Immature natural killer cell (primary cell): ENCODE data around the gene AGPAT2. TPM values are rescaled to one million over a fixed set of nuclear protein-coding genes. Genes with fewer than 3 reads are reported as not detected.

Experiments
- DNase-seq, 3 donors: peaks; one replicate each; pipeline ENCODE4 v3.0.0; 2022; ENCODE audit warnings: mixed read lengths in 1 of 3
- H3K27ac Mint-ChIP-seq, 6 donors: one replicate each; pipeline ENCODE4 v1.8.0; 2020; ENCODE audit warnings: mixed read lengths in 6 of 6, mild to moderate bottlenecking in 5 of 6, inconsistent platforms in 4 of 6, moderate library complexity in 3 of 6
- H3K27me3 Mint-ChIP-seq, 3 donors: one replicate each; pipeline ENCODE4 v1.8.0; 2020 to 2021; ENCODE audit warnings: low read depth in 3 of 3, mild to moderate bottlenecking in 3 of 3, mixed read lengths in 3 of 3, moderate library complexity in 3 of 3, inconsistent platforms in 1 of 3
- H3K36me3 Mint-ChIP-seq, 3 donors: one replicate each; pipeline ENCODE4 v1.8.0; 2020; ENCODE audit warnings: mixed read lengths in 3 of 3, inconsistent platforms in 2 of 3, mild to moderate bottlenecking in 2 of 3
- H3K4me1 Mint-ChIP-seq, 2 donors: one replicate each; pipeline ENCODE4 v1.8.0; 2020; ENCODE audit warnings: inconsistent platforms in 2 of 2, mild to moderate bottlenecking in 2 of 2, mixed read lengths in 2 of 2, moderate library complexity in 1 of 2
- H3K4me3 Mint-ChIP-seq, 5 donors: one replicate each; pipeline ENCODE4 v1.8.0; 2020; ENCODE audit warnings: mild to moderate bottlenecking in 5 of 5, mixed read lengths in 5 of 5, inconsistent platforms in 3 of 5, moderate library complexity in 3 of 5
- H3K9me3 Mint-ChIP-seq, 6 donors: one replicate each; pipeline ENCODE4 v1.8.0; 2020; ENCODE audit warnings: mild to moderate bottlenecking in 6 of 6, mixed read lengths in 6 of 6, inconsistent platforms in 4 of 6, moderate library complexity in 3 of 6
- polyA plus RNA-seq, 3 donors: library from polyadenylated mRNA; unstranded; fragments of 300-500 nt; fragmentation: Illumina TruSeq; gene quantifications; one replicate each; pipeline ENCODE4 v1.2.3, GENCODE V29; 2021

The AGPAT2 gene
- polyA plus RNA-seq, 3 donors from 2014 or later, result 34.0 to 40.9 (median 35.2) TPM

DNA sequence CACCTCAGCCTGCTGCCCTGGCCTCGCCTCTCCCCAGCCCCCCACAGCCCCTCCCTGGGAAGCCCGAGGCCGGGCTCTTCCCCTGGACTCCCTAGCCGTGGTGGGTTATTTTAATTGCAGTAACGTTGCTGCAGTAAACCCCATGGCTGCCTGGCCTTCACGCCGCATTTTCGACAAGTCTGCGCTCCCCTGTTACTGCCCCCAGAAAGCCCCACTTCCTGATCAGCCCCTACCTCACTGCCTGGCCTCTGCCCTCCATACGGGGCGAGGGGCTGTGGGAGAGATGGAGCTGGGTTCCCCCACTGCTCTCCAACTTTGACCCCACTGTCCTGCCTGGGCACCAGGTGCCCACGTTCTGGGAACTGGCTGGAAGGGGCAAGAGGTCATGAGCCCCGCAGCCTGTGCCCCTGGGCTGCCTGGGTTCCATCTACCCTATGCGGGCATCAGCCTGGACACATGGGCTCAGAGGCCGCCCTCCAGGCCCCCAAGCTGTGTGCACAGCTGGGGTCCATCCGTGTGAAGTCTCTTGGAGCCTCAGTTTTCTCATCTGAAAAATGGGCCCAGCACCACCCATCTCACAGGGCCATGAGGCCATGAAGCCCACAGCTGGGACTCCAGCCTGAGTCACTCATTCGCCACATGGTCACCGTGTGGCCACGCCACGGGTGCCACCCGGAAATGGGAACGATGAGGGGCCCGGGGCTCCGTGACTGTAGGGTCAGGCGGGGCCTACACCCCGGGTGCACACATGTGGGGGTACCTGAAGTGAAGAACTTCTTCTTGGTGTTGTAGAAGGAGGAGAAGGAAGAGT, 13.1 kb downstream of the AGPAT2 start:
- Mint-ChIP-seq H3K27ac (no peak overlapping the region), H3K36me3 (no peaks in the 10 kb centered on the region), H3K27me3 (no peaks in the 10 kb centered on the region), H3K4me1 (no peaks in the 10 kb centered on the region), H3K9me3 (no peaks in the 10 kb centered on the region), H3K4me3 (no peak overlapping the region)
- no peak for DNase-seq

DNA sequence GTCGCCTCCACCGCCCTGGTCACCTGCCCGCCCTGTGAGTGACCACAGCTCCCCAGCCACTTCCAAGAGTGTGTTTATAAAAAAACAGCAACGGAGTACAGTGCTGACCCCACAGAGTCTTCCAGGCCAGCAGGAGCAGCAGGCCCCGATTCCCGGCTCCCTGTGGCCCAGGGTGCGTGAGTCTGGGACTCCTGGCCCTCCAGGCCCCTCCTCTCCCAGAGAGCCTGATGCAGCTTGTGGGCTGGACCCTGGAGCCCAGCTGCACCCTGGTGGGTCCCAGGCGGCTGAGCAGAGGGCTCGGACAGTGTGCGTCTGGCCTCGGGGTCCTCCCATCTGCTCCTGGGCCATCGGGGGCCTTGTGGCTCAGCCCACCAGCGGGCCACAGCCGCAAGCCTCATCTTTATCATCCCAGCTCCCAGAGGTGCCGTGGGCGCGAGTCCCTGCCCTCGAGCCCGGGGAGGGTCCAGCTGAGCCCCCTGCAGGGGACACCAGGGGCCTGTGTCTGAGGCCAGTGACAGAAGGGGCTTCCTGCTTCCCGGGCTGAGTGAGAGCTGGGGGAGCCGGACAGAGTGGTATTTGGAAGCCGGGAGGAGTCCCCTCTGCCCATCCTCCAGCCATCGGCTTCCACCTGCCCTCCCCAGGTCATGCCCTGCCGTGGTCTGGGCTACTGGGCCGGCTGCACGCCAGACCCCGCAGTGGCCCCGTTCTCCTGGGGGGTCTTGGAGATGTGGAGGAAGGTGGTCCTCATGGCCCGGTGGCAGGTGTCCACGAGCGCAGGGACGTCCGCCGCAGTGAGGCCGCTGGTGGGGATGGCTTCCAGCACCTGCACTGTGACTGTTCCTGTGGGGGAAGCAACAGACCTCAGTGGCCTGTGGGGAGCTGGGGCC, 13.9 kb downstream of the AGPAT2 start:
- H3K36me3 Mint-ChIP-seq, result no peaks in the 10 kb centered on the region
- H3K9me3 Mint-ChIP-seq, result no peaks in the 10 kb centered on the region

DNA sequence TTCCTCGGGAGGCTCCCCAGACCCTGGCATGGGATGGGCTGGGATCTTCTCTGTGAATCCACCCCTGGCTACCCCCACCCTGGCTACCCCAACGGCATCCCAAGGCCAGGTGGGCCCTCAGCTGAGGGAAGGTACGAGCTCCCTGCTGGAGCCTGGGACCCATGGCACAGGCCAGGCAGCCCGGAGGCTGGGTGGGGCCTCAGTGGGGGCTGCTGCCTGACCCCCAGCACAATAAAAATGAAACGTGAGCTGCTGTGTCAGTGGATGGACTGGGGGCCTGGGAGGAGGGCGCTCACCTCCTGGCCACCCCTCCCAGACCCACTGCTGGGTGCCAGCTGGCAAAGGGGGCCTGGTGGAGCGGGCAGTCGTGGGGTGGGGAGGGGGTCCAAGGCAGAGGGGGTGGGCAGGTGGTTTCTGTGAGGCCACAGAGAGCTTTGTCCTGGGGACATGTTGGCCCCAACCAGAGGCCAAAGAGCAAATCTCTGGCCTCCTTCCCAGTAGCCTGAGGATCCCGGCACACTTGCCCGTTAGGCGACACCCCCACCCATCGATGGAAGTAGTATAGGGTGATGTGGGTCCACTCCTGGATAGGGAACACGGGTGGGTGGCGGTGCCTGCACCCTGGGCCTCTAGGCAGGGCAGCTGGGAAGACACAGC, 14.7 kb downstream of the AGPAT2 start:
- no peak overlapping the region for H3K27ac Mint-ChIP-seq
- no peaks in the 10 kb centered on the region for H3K36me3 Mint-ChIP-seq
- H3K4me3 Mint-ChIP-seq, result no peak overlapping the region
- H3K4me1 Mint-ChIP-seq, result no peaks in the 10 kb centered on the region
- DNase-seq, result no peak
- no peaks in the 10 kb centered on the region for H3K27me3 Mint-ChIP-seq
- no peaks in the 10 kb centered on the region for H3K9me3 Mint-ChIP-seq

More for the DNA sequence above, 13.9 kb downstream of the AGPAT2 start:
- no peaks in the 10 kb centered on the region for H3K4me1 Mint-ChIP-seq
- H3K4me3 Mint-ChIP-seq, result no peak overlapping the region
- no peak for DNase-seq
- H3K27me3 Mint-ChIP-seq, result no peaks in the 10 kb centered on the region
- H3K27ac Mint-ChIP-seq, result no peak overlapping the region

DNA sequence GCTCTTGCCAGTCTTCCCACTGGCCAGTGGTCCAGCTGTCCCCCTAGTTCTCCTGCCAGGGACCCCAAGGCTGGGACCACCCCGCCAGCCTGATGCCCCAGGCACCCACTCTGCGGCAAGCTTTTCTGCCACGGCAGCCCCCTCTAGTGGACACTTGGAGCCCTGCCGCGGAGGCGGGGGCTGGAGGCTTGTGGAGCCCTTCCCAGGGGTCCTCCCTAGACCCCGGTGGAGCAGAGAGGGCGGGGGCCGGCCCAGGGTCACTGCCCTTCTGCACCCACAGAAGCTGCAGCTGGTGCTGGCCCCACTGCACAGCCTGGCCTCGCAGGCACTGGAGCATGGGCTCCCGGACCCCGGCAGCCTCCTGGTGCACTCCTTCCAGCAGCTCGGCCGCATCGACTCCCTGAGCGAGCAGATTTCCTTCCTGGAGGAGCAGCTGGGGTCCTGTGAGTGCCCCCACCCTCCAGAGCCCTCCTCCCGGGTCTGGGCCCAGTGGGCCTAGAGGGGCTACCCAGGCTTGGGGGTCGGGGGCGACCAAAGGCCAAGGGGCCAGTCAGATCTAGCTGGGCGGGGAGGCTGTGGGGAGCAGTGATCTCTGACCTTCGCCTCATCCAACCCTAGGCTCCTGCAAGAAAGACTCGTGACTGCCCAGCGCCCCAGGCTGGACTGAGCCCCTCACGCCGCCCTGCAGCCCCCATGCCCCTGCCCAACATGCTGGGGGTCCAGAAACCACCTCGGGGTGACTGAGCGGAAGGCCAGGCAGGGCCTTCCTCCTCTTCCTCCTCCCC, 15.4 kb downstream of the AGPAT2 start:
- no peak overlapping the region for H3K27ac Mint-ChIP-seq
- H3K4me3 Mint-ChIP-seq, result no peak overlapping the region

DNA sequence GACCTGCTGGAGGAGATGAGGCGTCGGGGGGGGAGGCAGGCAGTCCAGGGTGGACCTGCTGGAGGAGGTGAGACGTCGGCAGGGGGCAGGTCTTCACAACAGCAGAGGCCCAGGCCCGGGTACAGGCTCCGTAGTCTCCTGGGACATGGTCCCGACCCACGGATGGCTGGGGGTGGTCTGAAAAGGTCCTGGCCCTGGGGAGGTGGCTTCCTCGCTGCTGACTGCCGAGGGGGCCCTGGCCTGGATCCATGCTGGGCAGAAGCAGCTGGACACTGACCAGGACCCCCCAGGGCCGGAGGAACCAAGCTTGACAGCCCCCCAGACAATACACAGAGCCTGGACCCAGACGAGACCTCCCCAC, 16.0 kb downstream of the AGPAT2 start:
- Mint-ChIP-seq H3K4me1 (no peaks in the 10 kb centered on the region), H3K27ac (no peak overlapping the region), H3K27me3 (peaks cover 0 to 3% (median 0%) of the 10 kb centered on the region in 3 donors)

More for the DNA sequence above, 15.4 kb downstream of the AGPAT2 start:
- DNase-seq, result peak in 1 of 3 donors; percentile 21
- H3K4me1 Mint-ChIP-seq, result no peaks in the 10 kb centered on the region
- no peaks in the 10 kb centered on the region for H3K9me3 Mint-ChIP-seq
- H3K27me3 Mint-ChIP-seq, result no peaks in the 10 kb centered on the region
- H3K36me3 Mint-ChIP-seq, result no peaks in the 10 kb centered on the region

DNA sequence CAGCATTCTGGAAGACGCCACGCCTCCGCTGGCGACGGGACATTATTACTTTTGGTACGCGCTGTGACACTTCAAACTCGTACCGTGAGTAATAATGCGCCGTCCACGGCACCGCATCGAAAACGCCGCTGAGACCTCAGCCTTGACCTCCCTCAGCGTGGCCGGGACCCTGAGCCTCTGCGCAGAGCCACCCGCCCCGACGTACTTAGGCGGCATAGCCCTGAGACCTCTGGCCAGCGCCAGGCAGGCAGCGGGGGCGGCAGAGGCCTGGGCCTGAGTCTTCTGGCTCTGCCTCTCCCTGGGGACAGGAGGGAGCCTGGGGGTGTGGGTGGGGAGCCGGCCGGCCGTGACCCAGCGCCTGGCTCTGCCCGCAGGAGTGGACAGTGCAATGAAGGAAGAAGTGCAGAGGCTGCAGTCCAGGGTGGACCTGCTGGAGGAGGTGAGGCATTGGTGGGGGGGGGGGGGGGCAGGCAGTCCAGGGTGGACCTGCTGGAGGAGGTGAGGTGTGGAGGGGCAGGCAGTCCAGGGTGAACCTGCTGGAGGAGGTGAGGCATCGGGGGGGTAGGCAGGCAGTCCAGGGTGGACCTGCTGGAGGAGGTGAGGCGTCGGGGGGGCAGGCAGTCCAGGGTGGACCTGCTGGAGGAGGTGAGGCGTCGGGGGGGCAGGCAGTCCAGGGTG, 16.5 kb downstream of the AGPAT2 start:
- DNase-seq, result no peak
- H3K9me3 Mint-ChIP-seq, result no peaks in the 10 kb centered on the region
- H3K27me3 Mint-ChIP-seq, result peaks cover 0 to 3% (median 0%) of the 10 kb centered on the region in 3 donors
- no peak overlapping the region for H3K4me3 Mint-ChIP-seq
- no peaks in the 10 kb centered on the region for H3K36me3 Mint-ChIP-seq
- H3K27ac Mint-ChIP-seq, result no peak overlapping the region
- H3K4me1 Mint-ChIP-seq, result no peaks in the 10 kb centered on the region

More for the DNA sequence above, 16.0 kb downstream of the AGPAT2 start:
- DNase-seq, result no peak
- H3K9me3 Mint-ChIP-seq, result no peaks in the 10 kb centered on the region
- H3K4me3 Mint-ChIP-seq, result no peak overlapping the region
- no peaks in the 10 kb centered on the region for H3K36me3 Mint-ChIP-seq

DNA sequence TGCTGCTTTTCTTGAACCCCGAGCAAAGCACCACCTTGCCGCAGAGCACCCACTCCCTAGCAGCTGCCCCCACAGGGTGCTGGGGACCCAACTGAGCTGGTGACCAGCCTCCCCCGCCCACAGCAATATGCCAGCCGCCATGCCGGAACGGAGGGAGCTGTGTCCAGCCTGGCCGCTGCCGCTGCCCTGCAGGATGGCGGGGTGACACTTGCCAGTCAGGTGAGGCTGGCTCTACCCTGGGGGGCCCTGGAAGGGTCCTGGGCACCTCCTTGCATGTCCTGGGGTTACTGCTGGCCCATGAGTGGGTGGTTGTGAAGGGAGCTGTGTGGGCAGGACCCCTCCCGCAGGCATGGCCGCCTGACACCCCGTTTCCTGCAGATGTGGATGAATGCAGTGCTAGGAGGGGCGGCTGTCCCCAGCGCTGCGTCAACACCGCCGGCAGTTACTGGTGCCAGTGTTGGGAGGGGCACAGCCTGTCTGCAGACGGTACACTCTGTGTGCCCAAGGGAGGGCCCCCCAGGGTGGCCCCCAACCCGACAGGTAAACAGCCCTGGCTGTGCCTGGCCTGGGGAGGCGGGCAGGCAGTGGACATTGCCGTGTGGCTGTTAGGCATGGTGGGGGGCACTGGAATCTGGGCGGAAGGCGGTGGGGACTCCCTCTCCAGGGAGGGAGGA, 17.3 kb downstream of the AGPAT2 start:
- H3K4me1 Mint-ChIP-seq, result peaks cover 0 to under 1% of the 10 kb centered on the region in 2 donors
- H3K4me3 Mint-ChIP-seq, result no peak overlapping the region
- H3K27ac Mint-ChIP-seq, result no peak overlapping the region
- H3K9me3 Mint-ChIP-seq, result no peaks in the 10 kb centered on the region
- no peaks in the 10 kb centered on the region for H3K36me3 Mint-ChIP-seq
- no peak for DNase-seq
- peaks cover 0 to 3% (median 0%) of the 10 kb centered on the region in 3 donors for H3K27me3 Mint-ChIP-seq

DNA sequence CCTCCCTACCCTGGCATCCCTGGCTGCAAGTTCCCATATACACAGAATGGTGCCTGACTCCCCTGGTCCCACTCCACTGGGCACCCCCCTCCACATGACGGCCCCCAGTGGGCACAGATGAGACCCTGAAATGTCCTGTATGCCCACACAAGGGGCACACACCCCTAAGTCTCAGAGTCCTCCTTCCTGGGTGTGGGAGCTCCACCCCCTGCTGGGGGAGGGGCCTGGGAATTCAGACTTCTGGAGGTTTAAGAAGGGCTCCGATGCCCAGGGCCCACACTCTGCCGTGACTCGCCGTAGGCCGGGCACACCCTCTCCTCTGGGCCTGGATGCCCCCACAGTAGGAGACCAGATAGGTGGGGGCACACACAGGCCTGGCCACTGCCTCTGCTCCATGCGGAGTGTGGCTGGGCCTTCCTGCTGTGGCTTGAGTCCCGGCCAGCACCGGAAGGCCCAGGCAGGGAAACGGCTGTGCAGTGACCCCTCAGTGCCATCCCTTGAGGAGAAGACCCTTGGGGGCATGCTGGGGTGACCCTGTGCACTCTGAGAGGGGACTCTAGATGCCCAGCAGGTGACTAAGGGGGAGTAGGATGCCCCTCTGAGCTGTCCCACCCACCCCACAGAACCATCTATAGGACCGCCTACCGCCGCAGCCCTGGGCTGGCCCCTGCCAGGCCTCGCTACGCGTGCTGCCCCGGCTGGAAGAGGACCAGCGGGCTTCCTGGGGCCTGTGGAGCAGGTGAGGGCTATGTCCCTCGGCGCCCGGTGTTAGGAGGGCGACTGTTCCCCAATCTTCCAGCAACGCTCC, 18.1 kb downstream of the AGPAT2 start:
- Mint-ChIP-seq H3K4me3 (peak overlapping the region in 1 of 5 donors; percentile 33), H3K27ac (no peak overlapping the region), H3K4me1 (peaks cover 0 to 2% of the 10 kb centered on the region in 2 donors), H3K27me3 (peaks cover 0 to 5% (median 3%) of the 10 kb centered on the region in 3 donors), H3K9me3 (no peaks in the 10 kb centered on the region), H3K36me3 (no peaks in the 10 kb centered on the region)
- no peak for DNase-seq

DNA sequence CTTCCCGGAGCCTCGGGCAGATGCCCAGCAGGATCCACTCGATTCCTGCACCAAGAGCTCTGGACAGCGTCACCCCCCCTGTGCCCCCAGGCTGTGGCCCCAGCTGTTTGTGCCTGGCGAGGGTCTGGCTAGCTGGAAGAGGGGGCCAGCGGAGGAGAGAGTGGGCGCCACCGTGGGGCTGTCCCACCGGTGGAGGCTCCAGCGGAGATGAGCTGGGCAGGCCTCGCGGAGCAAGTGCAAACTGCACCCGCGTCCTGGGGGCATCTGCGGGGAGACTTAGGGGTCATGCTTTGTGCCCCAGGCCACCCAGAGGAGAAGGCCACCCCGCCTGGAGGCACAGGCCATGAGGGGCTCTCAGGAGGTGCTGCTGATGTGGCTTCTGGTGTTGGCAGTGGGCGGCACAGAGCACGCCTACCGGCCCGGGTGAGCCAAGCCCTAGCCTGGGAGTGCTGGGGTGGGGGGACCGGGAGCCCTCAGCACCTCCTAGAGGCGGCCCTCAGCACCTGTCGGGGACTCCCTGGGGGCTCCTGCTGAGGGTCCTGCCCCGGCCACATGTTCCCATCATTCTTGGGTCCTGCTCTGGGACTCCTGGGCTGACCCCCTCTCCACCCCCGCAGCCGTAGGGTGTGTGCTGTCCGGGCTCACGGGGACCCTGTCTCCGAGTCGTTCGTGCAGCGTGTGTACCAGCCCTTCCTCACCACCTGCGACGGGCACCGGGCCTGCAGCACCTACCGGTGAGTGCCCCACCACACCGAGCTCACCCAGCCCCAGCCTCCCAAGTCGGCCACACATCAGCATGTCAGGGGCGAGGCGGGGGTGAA, 19.1 kb downstream of the AGPAT2 start:
- Mint-ChIP-seq H3K4me1 (peaks cover 0 to 2% of the 10 kb centered on the region in 2 donors), H3K4me3 (no peak overlapping the region), H3K27me3 (peaks cover 0 to 5% (median 3%) of the 10 kb centered on the region in 3 donors), H3K27ac (no peak overlapping the region), H3K9me3 (no peaks in the 10 kb centered on the region), H3K36me3 (no peaks in the 10 kb centered on the region)
- no peak for DNase-seq

DNA sequence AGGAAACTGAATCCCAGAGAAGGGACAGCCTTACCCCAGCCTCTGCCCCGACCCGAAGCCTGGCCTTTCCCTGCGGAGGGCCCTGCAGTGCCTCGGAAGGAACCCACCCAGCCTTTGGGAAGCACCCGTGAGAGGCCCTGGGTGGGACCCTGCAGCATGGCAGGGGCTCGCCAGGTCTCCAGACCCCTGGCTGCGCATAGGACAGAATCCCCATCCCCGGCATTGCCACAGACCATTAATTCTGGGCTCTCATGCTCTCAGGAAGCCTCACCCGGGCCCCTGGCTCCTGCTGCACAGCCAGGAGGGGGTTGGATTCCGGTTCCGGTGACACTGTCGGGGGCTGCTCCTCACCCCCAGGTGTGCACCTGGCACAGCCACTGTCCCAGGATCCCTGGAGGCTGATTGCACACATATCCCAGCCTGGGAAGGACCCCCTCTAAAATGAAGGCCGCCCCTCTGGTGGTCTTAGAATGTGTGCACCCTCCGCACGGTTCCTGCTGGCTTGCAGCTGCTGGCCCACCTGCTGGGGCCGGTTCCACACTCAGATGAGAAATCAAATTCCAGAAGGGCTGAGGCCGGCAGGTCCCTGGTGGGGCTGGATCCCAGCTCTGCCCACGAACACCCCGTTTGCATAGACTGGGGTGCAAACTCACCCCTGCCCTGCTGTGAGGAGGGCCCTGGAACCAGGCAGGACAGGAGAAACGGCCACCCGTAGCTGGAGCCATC, 19.9 kb downstream of the AGPAT2 start:
- H3K36me3 Mint-ChIP-seq, result no peaks in the 10 kb centered on the region
- H3K4me3 Mint-ChIP-seq, result peak overlapping the region in 1 of 5 donors; percentile 47
- no peak overlapping the region for H3K27ac Mint-ChIP-seq
- H3K27me3 Mint-ChIP-seq, result peaks cover 0 to 5% (median 3%) of the 10 kb centered on the region in 3 donors
- no peaks in the 10 kb centered on the region for H3K9me3 Mint-ChIP-seq
- no peak for DNase-seq
- peaks cover 0 to 2% of the 10 kb centered on the region in 2 donors for H3K4me1 Mint-ChIP-seq
